HG02588 (cell line): Measurements from ENCODE around the gene PTPRH.

Source experiments
- ATAC-seq: cut with Tn5 transposase; IDR thresholded peaks from one replicate; pipeline ENCODE4 v1.9.1; 2021; ENCODE audit warnings: mild to moderate bottlenecking, moderate library complexity; ENCODE audit not compliant: unreplicated experiment

The PTPRH gene

DNA sequence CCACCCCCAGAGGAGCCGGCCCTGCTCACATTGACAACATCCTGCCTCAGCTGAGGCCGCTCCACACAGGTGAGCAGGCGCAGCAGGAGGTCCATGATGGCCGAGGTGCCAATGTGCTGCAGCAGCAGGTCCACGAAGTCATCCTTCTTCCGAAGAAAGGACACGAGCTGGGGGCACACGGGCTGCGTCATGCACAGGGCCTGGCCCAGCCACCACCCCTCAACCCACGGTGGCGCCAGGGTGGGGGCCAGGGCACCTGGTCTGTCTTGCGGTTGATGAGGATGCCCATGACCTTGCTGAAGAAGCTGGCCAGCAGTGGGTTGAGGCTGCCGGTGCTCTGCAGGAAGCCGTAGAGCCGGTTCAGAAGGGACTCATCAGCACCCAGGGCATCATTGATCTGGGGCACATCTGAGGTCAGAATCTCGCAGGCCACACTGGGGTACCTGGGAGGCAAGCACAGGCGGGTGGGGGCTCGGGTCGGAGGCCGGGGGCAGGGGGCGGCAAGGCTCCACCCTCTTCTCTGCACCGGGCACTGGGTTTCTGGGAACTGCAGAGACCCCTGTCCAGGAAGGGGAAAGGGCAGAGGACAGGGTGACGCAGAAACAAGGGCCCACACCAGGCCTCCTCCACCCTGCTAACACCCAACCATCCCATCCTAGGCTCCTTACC, 36.1 kb upstream of the PTPRH start:
- no peak for ATAC-seq

GRCh38 chr19:55244004-55244680, 34.8 kb upstream of the PTPRH start:
- no peak for ATAC-seq

DNA sequence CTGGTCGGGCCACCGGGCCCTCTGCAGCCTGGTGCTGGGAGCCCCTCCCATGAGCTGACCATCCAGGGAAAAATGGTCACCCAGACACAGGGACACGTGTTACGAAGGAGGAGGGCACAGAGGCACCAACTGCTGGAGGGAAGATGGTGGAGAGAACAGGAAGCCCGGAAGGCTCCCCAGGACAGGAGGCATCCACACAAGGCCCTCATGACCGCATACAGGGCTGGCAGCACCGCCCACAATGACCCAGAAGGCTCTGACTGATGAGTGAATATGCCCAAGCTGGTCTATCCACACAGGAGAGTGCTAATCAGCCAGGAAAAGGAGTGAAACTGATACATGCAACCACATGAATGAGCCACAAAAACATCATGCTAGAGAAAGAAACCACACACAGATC, 33.2 kb upstream of the PTPRH start:
- ATAC-seq = no peak

DNA sequence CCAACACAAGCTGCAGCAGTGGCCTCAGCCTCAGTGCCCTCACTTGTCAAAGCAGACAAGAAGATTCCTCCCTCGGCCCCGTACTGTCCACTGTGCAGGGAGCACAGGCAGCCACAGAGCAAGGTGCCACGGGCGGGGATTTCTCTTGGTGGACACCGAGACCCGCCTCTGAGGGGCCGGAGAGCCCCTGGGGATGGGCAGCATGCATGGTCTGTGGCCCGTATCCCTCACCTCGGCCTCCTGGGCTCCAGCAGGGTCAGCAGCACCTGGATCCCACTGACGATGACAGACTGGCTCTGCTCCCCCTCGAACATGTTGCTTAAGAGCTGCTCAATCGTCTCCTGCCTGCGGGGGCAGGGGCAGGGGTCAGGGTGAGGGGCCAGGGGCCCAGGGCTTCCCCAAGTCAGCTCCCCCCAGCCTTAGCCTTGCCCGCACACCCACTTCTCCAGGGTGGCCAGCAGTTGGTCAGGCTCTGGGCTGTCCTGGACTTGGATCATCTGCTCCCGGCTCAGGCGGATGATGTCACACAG, 32.7 kb upstream of the PTPRH start:
- no peak for ATAC-seq

DNA sequence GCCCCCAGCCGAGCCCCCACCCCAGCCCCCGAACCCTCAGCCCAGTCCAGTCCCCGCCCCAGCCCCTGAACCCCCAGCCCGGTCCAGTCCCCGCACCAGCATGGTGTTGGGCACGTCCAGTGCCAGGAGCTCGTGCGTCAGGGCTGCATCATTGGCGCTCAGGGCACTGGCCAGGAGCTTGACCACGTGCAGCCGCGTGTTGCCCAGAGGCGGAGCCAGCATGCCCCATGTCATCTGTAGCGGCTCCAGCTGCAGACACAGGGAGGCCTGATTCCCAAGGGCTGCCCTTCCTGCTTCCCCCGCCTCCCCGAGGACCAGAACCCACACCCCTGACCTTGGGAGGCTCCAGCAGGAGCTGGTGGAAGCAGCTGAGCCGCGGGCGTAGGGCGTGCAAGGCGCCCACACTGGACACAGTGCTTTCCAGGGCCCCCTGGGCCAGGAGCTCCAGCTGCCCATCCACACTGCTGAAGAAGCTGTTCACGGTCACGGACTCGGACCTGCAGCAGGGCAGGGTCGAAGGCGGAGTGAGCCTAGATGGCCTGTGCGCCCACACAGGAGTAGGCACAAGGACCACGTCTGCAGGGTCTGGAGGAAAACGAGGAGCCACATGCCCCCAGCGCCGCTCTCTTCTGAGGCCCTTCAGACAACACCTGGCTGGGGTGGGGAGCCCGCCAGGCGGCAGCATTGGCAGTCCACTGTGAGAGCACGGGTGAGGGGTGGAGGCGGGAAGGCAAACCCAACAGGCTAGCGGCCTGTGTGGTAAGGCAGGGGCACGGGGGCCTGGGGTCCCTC, 32.0 kb upstream of the PTPRH start:
- ATAC-seq = no peak

DNA sequence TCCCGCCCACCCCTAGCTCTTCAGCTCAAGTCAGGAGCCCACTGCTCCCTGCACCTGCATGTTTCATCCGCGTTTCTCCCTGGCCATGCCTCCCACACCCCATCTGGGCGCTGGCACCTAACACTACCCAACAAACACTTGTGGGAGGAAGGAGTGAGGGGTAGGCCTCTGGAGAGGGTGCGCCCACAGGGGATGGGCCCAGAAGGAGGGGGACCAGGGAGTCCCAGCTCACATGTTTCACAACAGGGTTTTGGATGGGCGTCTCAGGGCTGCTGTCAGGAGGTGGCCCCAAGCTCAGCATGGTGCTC, 31.4 kb upstream of the PTPRH start:
- ATAC-seq = no peak

DNA sequence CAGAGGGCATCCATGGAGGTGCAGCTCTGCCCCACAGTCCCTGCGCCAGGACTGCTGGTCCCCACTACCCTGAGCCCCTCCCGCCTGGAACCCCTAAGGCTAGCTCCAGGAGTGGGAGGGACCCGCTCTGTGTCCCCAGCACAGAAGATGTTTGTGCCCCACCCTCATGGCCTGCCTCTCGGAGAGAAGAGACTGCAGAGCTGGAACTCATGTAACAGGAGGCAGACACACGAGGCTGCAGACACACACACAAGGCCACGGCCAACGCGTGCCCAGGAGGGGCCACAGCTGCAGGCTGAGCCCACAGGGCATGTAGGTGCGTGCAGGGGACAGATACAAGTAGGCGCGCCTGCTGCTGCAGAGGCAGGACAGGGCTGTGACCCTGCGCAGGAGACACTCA, 29.7 kb upstream of the PTPRH start:
- ATAC-seq = no peak

DNA sequence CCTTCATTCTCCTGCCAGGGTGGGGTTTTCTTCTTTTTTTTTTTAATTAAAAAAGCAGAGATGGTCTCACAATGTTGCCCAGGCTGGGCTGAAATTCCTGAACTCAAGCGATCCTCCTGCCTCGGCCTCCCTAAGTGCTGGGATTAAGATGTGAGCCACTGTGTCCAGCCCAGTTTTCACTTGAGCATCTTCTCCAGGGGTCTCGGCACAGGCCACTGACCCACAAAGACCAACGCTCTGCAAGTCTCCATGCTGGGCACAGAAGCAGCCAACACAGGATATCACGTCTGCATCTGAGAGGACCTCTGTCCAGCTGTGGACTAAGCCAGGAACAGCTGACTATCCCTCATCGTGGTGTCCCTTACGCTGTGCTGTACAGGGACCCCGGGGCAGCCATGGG, 28.7 kb upstream of the PTPRH start:
- no peak for ATAC-seq

DNA sequence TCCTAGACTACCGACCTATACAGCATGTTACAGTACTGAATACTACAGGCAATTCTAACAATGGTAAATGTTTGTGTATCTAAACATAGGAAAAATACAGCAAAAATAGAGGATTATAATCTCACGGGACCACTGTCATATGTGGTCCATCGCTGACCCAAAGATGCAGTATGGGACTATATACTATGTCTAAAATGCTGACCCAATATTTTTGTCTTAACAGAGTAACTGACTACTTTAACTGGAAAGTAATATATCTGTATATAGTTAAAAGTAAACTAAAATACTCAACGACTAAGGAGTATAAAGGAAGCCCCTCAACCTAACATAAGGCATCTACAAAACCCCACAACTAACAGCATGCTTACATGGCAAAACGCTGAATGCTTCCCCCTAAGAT, 23.7 kb upstream of the PTPRH start:
- ATAC-seq = no peak

GRCh38 chr19:55232286-55232602, 22.9 kb upstream of the PTPRH start:
- ATAC-seq = no peak

DNA sequence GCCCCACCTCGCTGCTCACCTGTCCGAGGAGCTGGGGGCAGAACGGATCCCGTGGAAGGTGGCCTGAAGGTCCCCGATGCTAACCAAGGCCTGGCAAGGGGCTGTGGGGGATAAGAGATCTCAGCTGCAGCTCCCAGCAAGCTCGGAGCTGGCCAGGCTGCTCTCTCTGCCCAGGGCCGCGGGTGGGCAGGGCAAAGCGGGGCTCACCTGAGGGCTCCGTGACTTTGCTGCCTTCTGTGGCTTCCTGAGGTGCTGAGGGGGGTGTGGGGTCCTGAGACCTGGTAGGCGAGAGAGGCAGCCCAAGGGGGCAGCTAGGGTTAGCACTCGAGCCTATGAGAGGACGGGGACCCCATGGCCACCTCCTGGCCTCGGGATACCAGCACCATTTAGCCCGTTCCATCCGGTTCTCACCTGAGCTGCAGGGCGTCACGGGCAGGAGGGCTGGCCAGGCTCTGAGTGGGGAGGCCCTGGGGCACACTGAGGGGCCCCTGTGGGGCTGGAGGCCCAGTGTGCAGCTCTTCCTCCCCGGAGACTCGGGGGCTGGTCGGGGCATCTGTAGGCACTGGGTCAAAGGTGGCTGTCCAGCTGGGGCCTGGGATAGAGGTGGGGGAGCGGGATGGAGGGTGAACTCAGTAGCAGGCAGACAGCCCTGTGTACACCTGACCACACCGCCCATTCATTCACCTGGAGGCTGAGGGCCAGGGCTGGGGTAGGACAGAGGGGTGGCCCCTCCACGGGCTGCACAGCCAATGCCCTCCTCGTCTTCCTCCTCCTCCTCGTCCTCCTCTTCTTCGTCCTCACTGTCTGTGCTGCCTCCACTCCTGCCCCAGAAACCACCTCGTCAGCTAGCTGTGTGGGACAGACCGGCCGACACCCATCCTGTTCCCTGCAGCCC, 22.3 kb upstream of the PTPRH start:
- ATAC-seq = no peak

GRCh38 chr19:55230780-55231179, 21.5 kb upstream of the PTPRH start:
- ATAC-seq = no peak

- ATAC-seq = no peak
Measured at GRCh38 chr19:55230329-55230728, 21.0 kb upstream of the PTPRH start.

DNA sequence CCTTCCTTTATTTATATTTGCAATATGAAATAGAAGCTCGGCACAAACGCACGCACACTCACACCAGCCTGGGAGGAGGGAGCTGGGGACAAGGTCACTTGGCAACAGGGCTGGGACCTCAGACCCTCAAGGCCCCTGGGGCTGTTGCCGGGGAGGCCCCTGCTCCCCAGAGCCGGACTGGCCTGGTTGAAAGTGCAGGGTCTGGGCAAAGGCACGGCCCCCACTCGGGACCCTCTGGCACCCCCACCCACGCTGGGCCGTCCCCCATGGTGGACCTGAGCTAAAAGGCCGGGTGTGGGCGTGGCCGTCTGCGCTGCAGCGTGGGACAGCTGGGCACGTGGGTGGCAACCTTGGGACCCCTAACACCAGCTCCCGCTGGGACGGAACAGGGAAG, 20.5 kb upstream of the PTPRH start:
- ATAC-seq = no peak

DNA sequence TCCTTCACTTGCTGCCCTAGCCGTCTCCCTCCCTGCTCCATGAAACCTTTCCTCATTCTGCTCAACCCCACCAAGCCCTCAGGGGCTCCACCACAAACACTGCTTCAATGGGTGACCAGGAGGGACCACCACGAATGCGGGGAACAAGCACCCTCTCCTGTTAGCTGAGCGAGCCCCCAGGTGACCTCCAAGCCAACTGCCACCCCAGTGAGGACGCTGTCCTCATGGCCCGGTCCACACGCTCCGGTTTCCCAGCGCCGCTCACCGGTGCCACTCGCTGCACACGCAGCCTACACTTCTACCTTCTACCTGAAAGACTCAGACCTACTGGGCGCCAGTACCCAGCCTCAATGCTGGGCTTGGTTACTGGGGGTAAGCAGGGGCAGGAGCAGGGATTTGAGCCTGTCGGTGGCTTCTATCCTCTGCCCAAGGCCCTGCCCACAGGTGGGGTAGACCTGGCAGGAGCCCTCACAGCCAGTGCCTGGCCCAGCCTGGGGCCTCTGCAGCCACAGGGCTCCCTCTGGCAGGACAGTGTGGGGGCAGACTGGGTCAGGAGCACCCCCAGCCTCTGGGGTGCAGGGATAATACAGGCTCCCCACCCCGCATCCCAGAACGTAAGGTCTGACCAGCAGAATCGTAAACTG, 20.0 kb upstream of the PTPRH start:
- ATAC-seq = no peak

GRCh38 chr19:55228403-55229031, 19.2 kb upstream of the PTPRH start, which contains the start of gene TMEM86B:
TMEM86B (minus strand) TSS chr19:55228763; CDS start chr19:55228741, 22 bp downstream.
- no peak for ATAC-seq

GRCh38 chr19:55228015-55228391, 18.7 kb upstream of the PTPRH start:
- ATAC-seq = no peak

DNA sequence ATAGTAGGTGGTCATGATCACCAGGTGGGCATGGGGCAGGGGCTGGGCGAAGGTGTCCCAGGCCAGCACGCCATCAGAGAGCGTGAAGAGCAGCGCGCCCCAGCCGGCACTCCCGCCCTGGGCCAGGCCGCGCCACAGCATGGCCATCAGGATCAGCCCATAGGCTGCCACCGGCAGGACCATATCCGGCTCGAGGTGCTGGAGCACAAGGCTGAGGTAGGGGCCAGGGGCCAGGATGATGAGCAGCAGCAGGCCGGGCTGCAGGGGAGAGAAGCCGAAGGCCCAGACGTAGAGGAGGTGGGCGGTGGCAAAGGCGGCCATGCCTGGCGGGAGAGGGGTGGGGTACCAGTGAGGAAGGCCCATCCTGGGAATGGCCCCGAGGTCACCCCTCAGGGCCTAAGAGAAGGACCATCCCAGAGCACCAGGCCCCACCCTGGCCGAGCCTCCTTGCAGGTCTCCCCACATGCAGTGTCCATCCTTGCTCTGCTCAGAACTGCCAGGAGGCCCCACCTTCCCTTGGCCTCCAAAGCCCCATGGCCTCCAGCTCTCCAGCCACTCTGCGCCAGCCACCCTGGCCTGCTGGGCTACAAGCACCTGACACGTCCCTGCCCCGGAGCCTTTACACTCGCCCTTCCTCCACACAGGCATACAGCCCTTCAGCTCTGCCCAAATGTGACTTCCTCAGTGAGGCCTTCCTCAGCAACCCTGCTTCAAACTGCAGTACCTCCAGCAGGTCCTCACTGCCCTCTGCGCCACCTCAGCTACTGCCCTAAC, 18.1 kb upstream of the PTPRH start:
- ATAC-seq = no peak

DNA sequence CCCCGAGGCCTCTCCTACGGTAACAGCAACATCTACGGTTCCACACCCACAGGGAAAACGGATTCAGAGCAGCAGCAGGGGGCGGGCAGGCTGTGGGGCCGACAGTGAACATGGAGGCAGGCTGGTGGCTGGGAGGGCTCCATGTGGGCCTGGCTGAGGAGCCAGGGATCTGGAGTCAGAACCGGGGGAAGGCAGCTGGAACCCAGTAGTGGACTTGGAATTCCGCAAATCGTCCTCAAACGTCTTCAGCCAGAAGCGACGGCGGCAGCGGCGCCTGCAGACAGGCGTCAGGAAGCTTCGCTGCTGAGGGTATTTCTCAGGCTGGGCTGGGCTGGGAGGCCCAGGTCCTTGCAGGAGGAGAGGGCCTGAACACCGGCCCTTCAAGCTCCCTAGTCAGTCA, 17.5 kb upstream of the PTPRH start:
- no peak for ATAC-seq
